H1 (cell line): ENCODE measurements around the gene ZNF277. TPM values are rescaled to one million over a fixed set of nuclear protein-coding genes. Genes with fewer than 3 reads are reported as not detected.

Experiments used
- BACH1 ChIP-seq: IDR thresholded peaks from 2 replicates; pipeline ENCODE4 v1.6.1; 2012; ENCODE audit warnings: low read length, improper control_type of control experiment
- BCL11A ChIP-seq, 2 experiments: IDR thresholded peaks; one replicate each; pipeline ENCODE4 v1.6.1; 2011; ENCODE audit warnings: low read depth in 2 of 2, low read length in 2 of 2, mild to moderate bottlenecking in 2 of 2
- CHD1 ChIP-seq: IDR thresholded peaks from 2 replicates; pipeline ENCODE4 v1.6.1; 2012; ENCODE audit warnings: low read depth, low read length, improper control_type of control experiment
- HDAC6 ChIP-seq: IDR thresholded peaks from one replicate; pipeline ENCODE4 v1.7.1; 2012; ENCODE audit warnings: low read depth, mild to moderate bottlenecking, inconsistent platforms, low read length, moderate library complexity
- KDM4A ChIP-seq: IDR thresholded peaks from one replicate; pipeline ENCODE4 v1.7.1; 2012; ENCODE audit warnings: low read depth, mild to moderate bottlenecking, moderate library complexity, low read length, inconsistent platforms; ENCODE audit not compliant: severe bottlenecking
- PHF8 ChIP-seq: fragments of 200-600 bp; sonication (generic); conservative IDR thresholded peaks from 2 replicates; pipeline ENCODE4 v1.7.1; 2012; ENCODE audit warnings: low read depth, mild to moderate bottlenecking, inconsistent platforms, low read length, moderate library complexity
- POLR2AphosphoS5 ChIP-seq: IDR thresholded peaks from 2 replicates; pipeline ENCODE4 v1.6.1; 2011; ENCODE audit warnings: low read depth, low read length
- SRF ChIP-seq: IDR thresholded peaks from 2 replicates; pipeline ENCODE4 v1.6.1; 2011; ENCODE audit warnings: mild to moderate bottlenecking, low read depth, low read length, moderate library complexity
- YY1 ChIP-seq: IDR thresholded peaks from 2 replicates; pipeline ENCODE4 v1.6.1; 2011; ENCODE audit warnings: low read depth, mild to moderate bottlenecking, low read length
- ZNF274 ChIP-seq: IDR thresholded peaks from 2 replicates; pipeline ENCODE4 v1.7.0; 2012; ENCODE audit warnings: low read length, borderline replicate concordance; ENCODE audit errors: extremely low read depth
- polyA plus RNA-seq, 7 experiments: library from polyadenylated mRNA; depleted of rRNA in 3 of 7; stranded (reverse) in 5 of 7; unstranded in 2 of 7; fragments of >200 nt in 5 of 7; fragments of 200-250 nt in 2 of 7; gene quantifications; 1 replicate in 5 of 7; 2 replicates in 1 of 7; 4 replicates in 1 of 7; pipeline versions ENCODE4 v1.2.1 to v1.2.3, GENCODE V29; 2011 to 2013; ENCODE audit warnings: missing spikeins in 2 of 7, mixed read lengths in 2 of 7
- total RNA-seq: library from RNA; stranded (reverse); fragmentation: NEBNext Ultra II Directional; extraction: Animal tissue kit (Norgen Biotek cat#: 25700); gene quantifications from 2 replicates; pipeline ENCODE4 v1.2.1, GENCODE V29; 2021
- TF ChIP-seq, protein P1 (sequence below): fragments of 300-600 bp; sonication (generic); IDR thresholded peaks from 2 replicates; pipeline ENCODE4 v1.7.1; 2012; ENCODE audit warnings: low read length, moderate library complexity, mild to moderate bottlenecking, inconsistent platforms; ENCODE audit not compliant: insufficient replicate concordance

The ZNF277 gene
- total and polyA plus RNA-seq, 2 of the 8 experiments (the other 6 are each of a cell fraction or from before 2014, with no cell fraction given): 5.1 to 21.7 TPM

DNA sequence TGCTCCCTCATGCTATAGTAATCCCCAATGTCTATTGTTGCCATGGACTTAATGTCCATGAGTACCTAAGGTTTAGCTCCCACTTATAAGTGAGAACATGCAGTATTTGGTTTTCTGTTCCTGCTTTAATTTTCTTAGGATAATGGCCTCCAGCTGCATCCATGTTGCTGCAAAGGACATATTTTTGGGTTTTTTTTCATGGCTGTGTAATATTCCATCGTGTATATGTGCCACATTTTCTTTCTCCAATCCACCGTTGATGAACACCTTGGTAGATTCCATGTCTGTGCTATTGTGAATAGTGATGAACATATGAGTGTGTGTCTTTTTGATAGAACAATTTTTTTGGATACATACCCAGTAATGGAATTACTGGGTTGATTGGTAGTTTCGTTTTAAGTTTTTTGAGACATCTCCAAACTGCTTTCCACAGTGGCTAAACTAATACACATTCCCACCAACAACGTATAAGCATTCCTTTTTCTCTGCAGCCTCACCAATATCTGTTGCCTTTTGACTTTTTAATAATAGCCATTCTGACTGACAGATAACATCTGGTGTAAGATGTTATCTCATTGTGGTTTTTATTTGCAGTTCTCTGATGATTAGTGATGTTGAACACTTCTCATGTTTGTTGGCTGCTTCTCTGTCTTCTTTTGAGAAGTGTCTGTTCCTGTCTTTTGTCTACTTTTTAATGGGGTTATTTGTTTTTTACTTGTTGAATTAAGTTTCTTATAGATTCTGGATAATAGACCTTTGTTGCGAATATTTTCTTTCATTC is 175.0 kb downstream of the ZNF277 start (continued):
- TF ChIP-seq, protein P1, sequence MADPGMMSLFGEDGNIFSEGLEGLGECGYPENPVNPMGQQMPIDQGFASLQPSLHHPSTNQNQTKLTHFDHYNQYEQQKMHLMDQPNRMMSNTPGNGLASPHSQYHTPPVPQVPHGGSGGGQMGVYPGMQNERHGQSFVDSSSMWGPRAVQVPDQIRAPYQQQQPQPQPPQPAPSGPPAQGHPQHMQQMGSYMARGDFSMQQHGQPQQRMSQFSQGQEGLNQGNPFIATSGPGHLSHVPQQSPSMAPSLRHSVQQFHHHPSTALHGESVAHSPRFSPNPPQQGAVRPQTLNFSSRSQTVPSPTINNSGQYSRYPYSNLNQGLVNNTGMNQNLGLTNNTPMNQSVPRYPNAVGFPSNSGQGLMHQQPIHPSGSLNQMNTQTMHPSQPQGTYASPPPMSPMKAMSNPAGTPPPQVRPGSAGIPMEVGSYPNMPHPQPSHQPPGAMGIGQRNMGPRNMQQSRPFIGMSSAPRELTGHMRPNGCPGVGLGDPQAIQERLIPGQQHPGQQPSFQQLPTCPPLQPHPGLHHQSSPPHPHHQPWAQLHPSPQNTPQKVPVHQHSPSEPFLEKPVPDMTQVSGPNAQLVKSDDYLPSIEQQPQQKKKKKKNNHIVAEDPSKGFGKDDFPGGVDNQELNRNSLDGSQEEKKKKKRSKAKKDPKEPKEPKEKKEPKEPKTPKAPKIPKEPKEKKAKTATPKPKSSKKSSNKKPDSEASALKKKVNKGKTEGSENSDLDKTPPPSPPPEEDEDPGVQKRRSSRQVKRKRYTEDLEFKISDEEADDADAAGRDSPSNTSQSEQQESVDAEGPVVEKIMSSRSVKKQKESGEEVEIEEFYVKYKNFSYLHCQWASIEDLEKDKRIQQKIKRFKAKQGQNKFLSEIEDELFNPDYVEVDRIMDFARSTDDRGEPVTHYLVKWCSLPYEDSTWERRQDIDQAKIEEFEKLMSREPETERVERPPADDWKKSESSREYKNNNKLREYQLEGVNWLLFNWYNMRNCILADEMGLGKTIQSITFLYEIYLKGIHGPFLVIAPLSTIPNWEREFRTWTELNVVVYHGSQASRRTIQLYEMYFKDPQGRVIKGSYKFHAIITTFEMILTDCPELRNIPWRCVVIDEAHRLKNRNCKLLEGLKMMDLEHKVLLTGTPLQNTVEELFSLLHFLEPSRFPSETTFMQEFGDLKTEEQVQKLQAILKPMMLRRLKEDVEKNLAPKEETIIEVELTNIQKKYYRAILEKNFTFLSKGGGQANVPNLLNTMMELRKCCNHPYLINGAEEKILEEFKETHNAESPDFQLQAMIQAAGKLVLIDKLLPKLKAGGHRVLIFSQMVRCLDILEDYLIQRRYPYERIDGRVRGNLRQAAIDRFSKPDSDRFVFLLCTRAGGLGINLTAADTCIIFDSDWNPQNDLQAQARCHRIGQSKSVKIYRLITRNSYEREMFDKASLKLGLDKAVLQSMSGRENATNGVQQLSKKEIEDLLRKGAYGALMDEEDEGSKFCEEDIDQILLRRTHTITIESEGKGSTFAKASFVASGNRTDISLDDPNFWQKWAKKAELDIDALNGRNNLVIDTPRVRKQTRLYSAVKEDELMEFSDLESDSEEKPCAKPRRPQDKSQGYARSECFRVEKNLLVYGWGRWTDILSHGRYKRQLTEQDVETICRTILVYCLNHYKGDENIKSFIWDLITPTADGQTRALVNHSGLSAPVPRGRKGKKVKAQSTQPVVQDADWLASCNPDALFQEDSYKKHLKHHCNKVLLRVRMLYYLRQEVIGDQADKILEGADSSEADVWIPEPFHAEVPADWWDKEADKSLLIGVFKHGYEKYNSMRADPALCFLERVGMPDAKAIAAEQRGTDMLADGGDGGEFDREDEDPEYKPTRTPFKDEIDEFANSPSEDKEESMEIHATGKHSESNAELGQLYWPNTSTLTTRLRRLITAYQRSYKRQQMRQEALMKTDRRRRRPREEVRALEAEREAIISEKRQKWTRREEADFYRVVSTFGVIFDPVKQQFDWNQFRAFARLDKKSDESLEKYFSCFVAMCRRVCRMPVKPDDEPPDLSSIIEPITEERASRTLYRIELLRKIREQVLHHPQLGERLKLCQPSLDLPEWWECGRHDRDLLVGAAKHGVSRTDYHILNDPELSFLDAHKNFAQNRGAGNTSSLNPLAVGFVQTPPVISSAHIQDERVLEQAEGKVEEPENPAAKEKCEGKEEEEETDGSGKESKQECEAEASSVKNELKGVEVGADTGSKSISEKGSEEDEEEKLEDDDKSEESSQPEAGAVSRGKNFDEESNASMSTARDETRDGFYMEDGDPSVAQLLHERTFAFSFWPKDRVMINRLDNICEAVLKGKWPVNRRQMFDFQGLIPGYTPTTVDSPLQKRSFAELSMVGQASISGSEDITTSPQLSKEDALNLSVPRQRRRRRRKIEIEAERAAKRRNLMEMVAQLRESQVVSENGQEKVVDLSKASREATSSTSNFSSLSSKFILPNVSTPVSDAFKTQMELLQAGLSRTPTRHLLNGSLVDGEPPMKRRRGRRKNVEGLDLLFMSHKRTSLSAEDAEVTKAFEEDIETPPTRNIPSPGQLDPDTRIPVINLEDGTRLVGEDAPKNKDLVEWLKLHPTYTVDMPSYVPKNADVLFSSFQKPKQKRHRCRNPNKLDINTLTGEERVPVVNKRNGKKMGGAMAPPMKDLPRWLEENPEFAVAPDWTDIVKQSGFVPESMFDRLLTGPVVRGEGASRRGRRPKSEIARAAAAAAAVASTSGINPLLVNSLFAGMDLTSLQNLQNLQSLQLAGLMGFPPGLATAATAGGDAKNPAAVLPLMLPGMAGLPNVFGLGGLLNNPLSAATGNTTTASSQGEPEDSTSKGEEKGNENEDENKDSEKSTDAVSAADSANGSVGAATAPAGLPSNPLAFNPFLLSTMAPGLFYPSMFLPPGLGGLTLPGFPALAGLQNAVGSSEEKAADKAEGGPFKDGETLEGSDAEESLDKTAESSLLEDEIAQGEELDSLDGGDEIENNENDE: no peak
- TF ChIP-seq KDM4A (no peak), SRF (no peak), POLR2AphosphoS5 (no peak), ZNF274 (no peak), CHD1 (no peak), BCL11A (IDR thresholded peaks at IDR 0.05; ENCODE audit: low read depth in 2 of 2, low read length in 2 of 2) (no peak), YY1 (no peak), PHF8 (no peak), HDAC6 (no peak), BACH1 (no peak)
